Cardiac septum (tissue), 1 donor: ENCODE measurements around the gene PPP1R12B. TPM values are rescaled to one million over a fixed set of nuclear protein-coding genes. Genes with fewer than 3 reads are reported as not detected.

Source experiments
- DNase-seq: peaks from one replicate; pipeline ENCODE4 v3.0.0-alpha.2; 2020; ENCODE audit warnings: low spot score
- intact Hi-C: fragments of 100-400 bp; cut with DNase I; formaldehyde crosslinking; loops from one replicate; pipeline ENCODE4 v1.14.0; 2022
- long read RNA-seq: library from polyadenylated mRNA; unstranded; transcript quantifications from one replicate; pipeline ENCODE4 v2.0.0, GENCODE V29; 2021
- total RNA-seq: library from RNA; stranded (reverse); fragmentation: NEBNext Ultra II Directional; extraction: Animal tissue kit (Norgen Biotek cat#: 25700); gene quantifications from one replicate; pipeline ENCODE4 v1.2.1, GENCODE V29; 2021
- donor health status: DM: no; HTN: no; CAD: no.

The PPP1R12B gene
- 428 TPM for total RNA-seq
- long read RNA-seq, transcript PPP1R12B-212 (10 exons, 1,808 nt): major isoform, 5 of 210 reads
- long read RNA-seq, transcript PPP1R12B-217 (1 exons, 2,333 nt): major isoform, 5 of 210 reads
- long read RNA-seq, partial matches to known transcripts: 34 of 210 reads
- long read RNA-seq, other reads (novel, unspliced or antisense): 166 of 210 reads

GRCh38 chr1:202348509-202349205 lies at the start of gene PPP1R12B:
Gene PPP1R12B, plus strand, starts transcription at chr1:202348699. Its CDS starts 153 bp downstream, at chr1:202348852.
- peak; percentile 99 for DNase-seq
- intact Hi-C loops: loop anchor here (2.0 to 10.0 kb wide), 2 partner anchors 114 to 246 kb away; no protein-coding TSS in a partner anchor

GRCh38 chr1:202302166-202302565 lies 46.3 kb upstream of the PPP1R12B start:
- DNase-seq: no peak
- intact Hi-C loops: no loop called here

GRCh38 chr1:202304375-202304774 lies 44.1 kb upstream of the PPP1R12B start:
- intact Hi-C loops: no loop called here
- peak; percentile 82 for DNase-seq

- no peak for DNase-seq
- intact Hi-C loops: no loop called here
These were observed 43.3 kb upstream of the PPP1R12B start for GRCh38 chr1:202305168-202305567.

GRCh38 chr1:202306535-202307345 lies 41.8 kb upstream of the PPP1R12B start:
- intact Hi-C loops: no loop called here
- DNase-seq: no peak

GRCh38 chr1:202310071-202310725 lies 38.3 kb upstream of the PPP1R12B start:
- no peak for DNase-seq

GRCh38 chr1:202310746-202311145 lies 37.8 kb upstream of the PPP1R12B start:
- intact Hi-C loops: no loop called here
- DNase-seq: no peak

More at GRCh38 chr1:202310071-202310725, 38.3 kb upstream of the PPP1R12B start:
- intact Hi-C loops: no loop called here

- intact Hi-C loops: no loop called here
- no peak for DNase-seq
These were observed 36.4 kb upstream of the PPP1R12B start for GRCh38 chr1:202311875-202312635.

GRCh38 chr1:202315576-202316168 lies 32.8 kb upstream of the PPP1R12B start:
- intact Hi-C loops: loop anchor here (1.0 to 2.0 kb wide), 2 partner anchors 41 to 122 kb away; partner anchors contain the start of gene LGR6
- no peak for DNase-seq

- DNase-seq: no peak
- intact Hi-C loops: no loop called here
These were observed 32.3 kb upstream of the PPP1R12B start for GRCh38 chr1:202316186-202316585.

- intact Hi-C loops: no loop called here
These were observed 30.3 kb upstream of the PPP1R12B start for GRCh38 chr1:202317941-202318925.

GRCh38 chr1:202319381-202320080 lies 29.0 kb upstream of the PPP1R12B start:
- no peak for DNase-seq
- intact Hi-C loops: no loop called here

More at GRCh38 chr1:202317941-202318925, 30.3 kb upstream of the PPP1R12B start:
- no peak for DNase-seq

- intact Hi-C loops: no loop called here
These were observed 28.5 kb upstream of the PPP1R12B start for GRCh38 chr1:202320081-202320405.

GRCh38 chr1:202323731-202324130 lies 24.8 kb upstream of the PPP1R12B start:
- intact Hi-C loops: no loop called here

More at GRCh38 chr1:202320081-202320405, 28.5 kb upstream of the PPP1R12B start:
- no peak for DNase-seq

GRCh38 chr1:202324646-202325045 lies 23.9 kb upstream of the PPP1R12B start:
- no peak for DNase-seq

More at GRCh38 chr1:202323731-202324130, 24.8 kb upstream of the PPP1R12B start:
- no peak for DNase-seq

GRCh38 chr1:202329891-202330290 lies 18.6 kb upstream of the PPP1R12B start:
- no peak for DNase-seq
- intact Hi-C loops: no loop called here

More at GRCh38 chr1:202324646-202325045, 23.9 kb upstream of the PPP1R12B start:
- intact Hi-C loops: no loop called here

- no peak for DNase-seq
- intact Hi-C loops: no loop called here
These were observed 14.6 kb upstream of the PPP1R12B start for GRCh38 chr1:202333861-202334260.
